ENCODE results near the gene UBXN10.

- TF ChIP-seq POLR2AphosphoS5 (IDR thresholded peaks at IDR 0.05; ENCODE audit: borderline replicate concordance, low read depth, low read length) (no peak), EZH2 (IDR thresholded peaks at IDR 0.05) (no peak)
Measured at GRCh38 chr1:20198296-20198695, 12.4 kb downstream of the UBXN10 start.

Measured in SK-N-MC (cell line).